Stomach (tissue), 4 donors: ENCODE results near the gene BRI3.
A peak's percentile ranks its signal among the peaks of the same experiment; 100 is the strongest.

ENCODE experiments used
- CTCF ChIP-seq, 7 experiments: fragments of 450-650 bp in 4 of 7; fragments of 200-600 bp in 3 of 7; sonication (generic) in 3 of 7; IDR thresholded peaks; one replicate each; pipeline ENCODE4 v1.5.1; 2016 to 2019; ENCODE audit warnings: antibody characterized with exemption in 7 of 7, control low read depth in 2 of 7, mild to moderate bottlenecking in 1 of 7
- EP300 ChIP-seq: sonication (generic); formaldehyde crosslinking; IDR thresholded peaks from one replicate; pipeline ENCODE4 v1.6.1; 2017; ENCODE audit warnings: antibody characterized with exemption
- POLR2A ChIP-seq, 4 donors: fragments of 450-650 bp; IDR thresholded peaks; one replicate each; pipeline ENCODE4 v1.6.1; 2016; ENCODE audit warnings: antibody characterized with exemption in 4 of 4, control low read depth in 2 of 4, mild to moderate bottlenecking in 1 of 4, moderate library complexity in 1 of 4
- POLR2AphosphoS5 ChIP-seq, 3 donors: sonication (generic); formaldehyde crosslinking; IDR thresholded peaks; one replicate each; pipeline ENCODE4 v1.6.1; 2016; ENCODE audit warnings: antibody characterized with exemption in 3 of 3

DNA sequence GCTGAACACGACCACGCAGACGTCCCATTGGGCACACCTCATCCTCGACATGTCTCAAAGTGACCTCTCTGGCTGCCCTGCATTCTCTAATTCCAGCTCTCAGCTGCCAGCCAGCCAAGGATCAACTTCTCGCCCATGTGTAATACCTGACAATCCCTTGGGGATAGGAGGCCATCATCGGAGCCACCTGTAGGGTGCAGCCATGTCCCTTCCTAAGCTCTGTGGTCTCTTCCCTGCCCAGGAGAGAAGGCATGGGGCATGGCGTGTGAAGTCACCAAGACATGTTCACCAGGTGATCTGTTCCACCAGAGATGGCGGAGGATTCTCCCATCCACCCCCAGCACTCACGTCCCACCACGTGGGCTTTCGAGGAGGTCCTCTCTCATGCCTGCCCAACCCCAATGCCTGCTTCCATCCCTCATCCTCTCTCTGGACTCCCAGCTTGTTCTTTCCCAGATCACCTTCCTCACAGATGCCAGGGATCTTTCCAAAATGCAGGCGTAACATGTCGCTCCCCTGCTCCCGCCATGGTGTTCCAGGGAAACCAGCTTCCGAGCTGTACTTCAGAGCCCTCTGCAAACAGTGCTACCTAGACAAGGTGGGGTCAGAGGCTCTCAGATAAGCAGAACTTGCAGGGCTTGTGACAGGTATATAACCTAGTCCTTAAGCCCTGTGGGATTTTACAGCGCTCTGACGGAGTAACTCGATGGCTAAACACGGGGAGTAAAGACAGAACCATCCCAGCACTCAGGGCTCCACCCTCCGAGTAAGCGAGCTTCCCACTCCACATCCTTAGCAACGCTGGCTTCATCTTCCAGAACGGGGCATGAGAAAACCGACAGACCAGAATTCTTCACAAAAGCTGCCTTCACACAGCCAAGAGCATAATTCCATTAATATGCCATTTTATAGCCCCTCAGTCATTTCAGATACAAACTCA is 41.1 kb downstream of the BRI3 start:
- TF ChIP-seq CTCF (IDR thresholded peaks at IDR 0.05) (peak in 1 of 7 experiments; percentile 4), POLR2AphosphoS5 (IDR thresholded peaks at IDR 0.05) (no peak), POLR2A (IDR thresholded peaks at IDR 0.05) (no peak), EP300 (no peak)
